GM12891 (cell line): ENCODE data around the gene TBX4.

Experiments
- POLR2A ChIP-seq: IDR thresholded peaks from 2 replicates; pipeline ENCODE4 v1.6.1; 2011; ENCODE audit warnings: low read depth, low read length, control low read depth
- POLR2AphosphoS5 ChIP-seq: IDR thresholded peaks from 2 replicates; pipeline ENCODE4 v1.6.1; 2011; ENCODE audit warnings: low read depth, low read length, control low read depth
- POU2F2 ChIP-seq: IDR thresholded peaks from 2 replicates; pipeline ENCODE4 v1.6.1; 2011; ENCODE audit warnings: low read depth, mild to moderate bottlenecking, control low read depth, low read length, moderate library complexity
- SPI1 ChIP-seq: IDR thresholded peaks from 2 replicates; pipeline ENCODE4 v1.6.1; 2011; ENCODE audit warnings: low read depth, low read length, control low read depth
- TAF1 ChIP-seq: IDR thresholded peaks from 2 replicates; pipeline ENCODE4 v1.6.1; 2011; ENCODE audit warnings: low read depth, low read length, control low read depth

- TF ChIP-seq POLR2A = no peak
- TF ChIP-seq SPI1 = no peak
- no peak for TF ChIP-seq POLR2AphosphoS5
- TF ChIP-seq TAF1 = no peak
- TF ChIP-seq POU2F2 = no peak
Observed at GRCh38 chr17:61456061-61456681, 3.9 kb downstream of the TBX4 start.
